MM.1S (cell line): Measurements from ENCODE around the gene NCAPD3.

ENCODE experiments used
- DNase-seq: peaks from one replicate; pipeline ENCODE4 v3.0.0-alpha.2; 2015
- H2AFZ ChIP-seq: fragments of 300-600 bp; sonication (generic); 2 replicates; pipeline ENCODE4 v1.6.0; 2016; ENCODE audit warnings: antibody characterized with exemption, low read length
- H3F3A ChIP-seq: fragments of 300-600 bp; sonication (generic); 2 replicates; pipeline ENCODE4 v1.6.1; 2016; ENCODE audit warnings: mild to moderate bottlenecking, antibody characterized with exemption, low read length, moderate library complexity, mixed read lengths; ENCODE audit not compliant: insufficient read depth
- H3K27ac ChIP-seq: fragments of 300-600 bp; sonication (generic); 2 replicates; pipeline ENCODE4 v1.5.1; 2016; ENCODE audit warnings: mild to moderate bottlenecking, low read length
- H3K27me3 ChIP-seq: fragments of 300-600 bp; sonication (generic); replicated peaks from 2 replicates; pipeline ENCODE4 v1.6.0; 2016; ENCODE audit warnings: low read length; ENCODE audit not compliant: insufficient read depth
- H3K36me3 ChIP-seq: fragments of 300-600 bp; sonication (generic); replicated peaks from 2 replicates; pipeline ENCODE4 v1.6.1; 2016; ENCODE audit warnings: mild to moderate bottlenecking, low read length, mixed read lengths; ENCODE audit not compliant: insufficient read depth
- H3K4me1 ChIP-seq: fragments of 300-600 bp; sonication (generic); 2 replicates; pipeline ENCODE4 v1.6.1; 2016; ENCODE audit warnings: low read length, mixed read lengths
- H3K4me2 ChIP-seq: fragments of 300-600 bp; sonication (generic); 2 replicates; pipeline ENCODE4 v1.6.0; 2016; ENCODE audit warnings: low read depth, low read length
- H3K4me3 ChIP-seq: fragments of 300-600 bp; sonication (generic); 2 replicates; pipeline ENCODE4 v1.5.1; 2016; ENCODE audit warnings: low read length, mixed read lengths
- H3K79me2 ChIP-seq: fragments of 300-600 bp; sonication (generic); 2 replicates; pipeline ENCODE4 v1.6.1; 2016; ENCODE audit warnings: mixed run types, low read length, mixed read lengths
- H3K9ac ChIP-seq: fragments of 300-600 bp; sonication (generic); 2 replicates; pipeline ENCODE4 v1.6.1; 2016; ENCODE audit warnings: low read length, mixed read lengths
- H3K9me2 ChIP-seq: fragments of 300-600 bp; sonication (generic); replicated peaks from 2 replicates; pipeline ENCODE4 v1.6.1; 2016; ENCODE audit warnings: mild to moderate bottlenecking, low read length, mixed read lengths; ENCODE audit not compliant: insufficient read depth
- H3K9me3 ChIP-seq: fragments of 300-600 bp; sonication (generic); replicated peaks from 2 replicates; pipeline ENCODE4 v1.6.1; 2016; ENCODE audit warnings: mild to moderate bottlenecking, low read length, mixed read lengths; ENCODE audit not compliant: insufficient read depth
- H4K20me1 ChIP-seq: fragments of 300-600 bp; sonication (generic); 2 replicates; pipeline ENCODE4 v1.6.1; 2016; ENCODE audit warnings: mild to moderate bottlenecking, low read length, moderate library complexity, mixed read lengths; ENCODE audit not compliant: insufficient read depth
- EZH2 ChIP-seq: fragments of 300-600 bp; sonication (generic); optimal IDR thresholded peaks from 2 replicates; pipeline ENCODE3; 2017; ENCODE audit warnings: low read depth, mild to moderate bottlenecking, antibody characterized with exemption, low read length, mixed read lengths
- EZH2phosphoT487 ChIP-seq: fragments of 300-600 bp; sonication (generic); IDR thresholded peaks from 2 replicates; pipeline ENCODE4 v1.6.1; 2018; ENCODE audit warnings: antibody characterized with exemption, low read length
- TF ChIP-seq, protein P1 (sequence below): fragments of 300-600 bp; sonication (generic); IDR thresholded peaks from 2 replicates; pipeline ENCODE4 v1.5.1; 2016; ENCODE audit warnings: antibody characterized with exemption, low read length, mixed read lengths

NCAPD3 gene

GRCh38 chr11:134181707-134182106 is 42.1 kb downstream of the NCAPD3 start:
- 0 out of 2 replicates have a peak, but pooled peaks cover 5% of the 10 kb centered on the region for H3F3A ChIP-seq
- H3K36me3 ChIP-seq = peaks cover 14% of the 10 kb centered on the region; the same call in 1 of the 2 replicates
- H3K9me2 ChIP-seq = no peaks in the 10 kb centered on the region
- H3K4me3 ChIP-seq = no peak overlapping the region
- TF ChIP-seq EZH2 (no peak), EZH2phosphoT487 (no peak)
- TF ChIP-seq, protein P1, sequence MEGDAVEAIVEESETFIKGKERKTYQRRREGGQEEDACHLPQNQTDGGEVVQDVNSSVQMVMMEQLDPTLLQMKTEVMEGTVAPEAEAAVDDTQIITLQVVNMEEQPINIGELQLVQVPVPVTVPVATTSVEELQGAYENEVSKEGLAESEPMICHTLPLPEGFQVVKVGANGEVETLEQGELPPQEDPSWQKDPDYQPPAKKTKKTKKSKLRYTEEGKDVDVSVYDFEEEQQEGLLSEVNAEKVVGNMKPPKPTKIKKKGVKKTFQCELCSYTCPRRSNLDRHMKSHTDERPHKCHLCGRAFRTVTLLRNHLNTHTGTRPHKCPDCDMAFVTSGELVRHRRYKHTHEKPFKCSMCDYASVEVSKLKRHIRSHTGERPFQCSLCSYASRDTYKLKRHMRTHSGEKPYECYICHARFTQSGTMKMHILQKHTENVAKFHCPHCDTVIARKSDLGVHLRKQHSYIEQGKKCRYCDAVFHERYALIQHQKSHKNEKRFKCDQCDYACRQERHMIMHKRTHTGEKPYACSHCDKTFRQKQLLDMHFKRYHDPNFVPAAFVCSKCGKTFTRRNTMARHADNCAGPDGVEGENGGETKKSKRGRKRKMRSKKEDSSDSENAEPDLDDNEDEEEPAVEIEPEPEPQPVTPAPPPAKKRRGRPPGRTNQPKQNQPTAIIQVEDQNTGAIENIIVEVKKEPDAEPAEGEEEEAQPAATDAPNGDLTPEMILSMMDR = no peak
- no peaks in the 10 kb centered on the region for H3K4me1 ChIP-seq
- no peak overlapping the region for H3K27ac ChIP-seq
- no peak overlapping the region for H3K4me2 ChIP-seq
- H3K79me2 ChIP-seq = no peaks in the 10 kb centered on the region
- no peaks in the 10 kb centered on the region for H4K20me1 ChIP-seq
- DNase-seq = no peak
- H2AFZ ChIP-seq = no peak overlapping the region
- H3K9ac ChIP-seq = no peak overlapping the region
- no peaks in the 10 kb centered on the region for H3K9me3 ChIP-seq
- no peaks in the 10 kb centered on the region for H3K27me3 ChIP-seq

DNA sequence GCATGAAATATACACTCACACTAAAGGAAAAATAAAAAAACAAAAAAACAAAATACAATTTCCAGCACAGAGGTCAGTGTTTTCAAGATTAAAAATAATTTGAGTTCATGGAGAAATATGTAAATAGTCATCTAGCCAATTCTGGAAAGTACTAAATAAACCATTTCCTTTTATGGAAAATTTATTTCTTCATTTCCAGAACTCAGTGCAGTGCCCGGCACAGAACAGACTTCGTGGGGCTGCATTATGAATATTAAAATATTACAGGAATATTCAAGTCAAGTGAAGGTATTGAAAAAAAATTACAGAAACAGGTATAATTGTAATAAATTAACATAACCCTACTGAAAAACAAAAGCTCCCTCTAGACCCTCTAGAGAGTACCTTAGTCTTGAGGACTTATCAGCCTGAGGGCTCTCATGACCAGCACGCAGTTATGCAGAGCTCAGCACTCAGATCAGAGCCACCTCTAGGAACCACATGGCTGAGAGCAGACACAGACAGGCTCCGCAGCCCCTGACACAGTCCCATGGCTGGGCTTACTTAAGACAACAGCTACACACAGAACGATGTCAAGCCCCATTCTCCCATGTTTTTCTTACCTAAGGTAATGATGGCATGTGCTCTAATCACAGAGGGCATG is 45.6 kb downstream of the NCAPD3 start:
- Histone ChIP-seq H3K9ac (no peak overlapping the region), H3K4me3 (no peak overlapping the region), H3K4me2 (no peak overlapping the region), H4K20me1 (no peaks in the 10 kb centered on the region), H3K9me2 (no peaks in the 10 kb centered on the region), H2AFZ (no peak overlapping the region), H3K27ac (no peak overlapping the region), H3K79me2 (no peaks in the 10 kb centered on the region), H3K4me1 (no peaks in the 10 kb centered on the region), H3K27me3 (no peaks in the 10 kb centered on the region), H3K36me3 (peaks cover 24% of the 10 kb centered on the region; the same call in 1 of the 2 replicates), H3F3A (0 out of 2 replicates have a peak, but pooled peaks cover 5% of the 10 kb centered on the region), H3K9me3 (no peaks in the 10 kb centered on the region)
- no peak for DNase-seq
- no peak for TF ChIP-seq EZH2phosphoT487
- TF ChIP-seq, protein P1 = no peak
- no peak for TF ChIP-seq EZH2

DNA sequence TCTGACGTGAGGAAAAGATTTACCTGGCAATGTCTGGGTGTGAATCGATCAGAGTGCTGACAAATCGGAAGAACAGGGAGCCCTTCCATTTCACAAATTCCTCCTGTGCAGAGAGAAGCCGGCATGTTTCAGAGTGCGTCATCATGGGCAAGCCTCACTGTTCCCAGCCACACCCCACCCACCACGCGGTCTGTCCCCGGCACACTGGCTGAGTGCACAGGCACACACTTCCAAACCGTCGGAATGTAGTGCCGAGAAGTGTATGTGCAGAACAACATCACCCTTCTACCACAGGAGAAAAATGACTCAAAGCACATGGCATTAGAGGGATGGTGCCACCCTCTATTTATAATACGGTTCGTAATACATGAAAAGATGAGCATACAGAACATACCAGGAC is 47.5 kb downstream of the NCAPD3 start:
- Histone ChIP-seq H3K9me2 (no peaks in the 10 kb centered on the region), H3K27ac (no peak overlapping the region), H3K9me3 (no peaks in the 10 kb centered on the region), H3K4me2 (no peak overlapping the region), H3K36me3 (peaks cover 21% of the 10 kb centered on the region; the same call in 1 of the 2 replicates), H4K20me1 (no peaks in the 10 kb centered on the region), H3K9ac (no peak overlapping the region), H3K79me2 (no peaks in the 10 kb centered on the region), H2AFZ (no peak overlapping the region), H3K4me1 (no peaks in the 10 kb centered on the region), H3F3A (0 out of 2 replicates have a peak, but pooled peaks cover 5% of the 10 kb centered on the region), H3K4me3 (no peak overlapping the region), H3K27me3 (no peaks in the 10 kb centered on the region)
- TF ChIP-seq EZH2 = no peak
- TF ChIP-seq, protein P1 = no peak
- no peak for TF ChIP-seq EZH2phosphoT487
- no peak for DNase-seq
